Measurements from ENCODE around the gene FXYD3.
"Not testable (repeated sequence)": the region's sequence is repeated elsewhere in the genome, so short reads cannot be mapped to it uniquely, and the experiment has no call there.

Gene FXYD3

DNA sequence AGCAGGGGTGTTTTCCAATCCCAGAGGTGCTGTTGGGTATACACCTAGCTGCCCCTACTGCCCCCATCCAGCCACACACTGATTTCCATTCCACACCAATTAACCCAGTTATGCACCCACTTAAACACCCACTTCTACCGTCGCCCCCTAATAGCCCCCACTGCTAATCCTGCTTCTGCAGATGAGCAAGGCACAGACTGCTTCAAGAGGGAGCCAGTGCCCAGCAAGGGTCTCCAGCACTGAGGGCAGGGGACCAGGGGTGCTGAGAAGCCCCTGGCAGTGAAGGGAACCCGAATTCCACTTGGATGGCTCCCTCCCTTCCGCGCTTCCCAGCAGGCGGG is 28.6 kb downstream of the FXYD3 start:
- FAIRE-seq = no peak

DNA sequence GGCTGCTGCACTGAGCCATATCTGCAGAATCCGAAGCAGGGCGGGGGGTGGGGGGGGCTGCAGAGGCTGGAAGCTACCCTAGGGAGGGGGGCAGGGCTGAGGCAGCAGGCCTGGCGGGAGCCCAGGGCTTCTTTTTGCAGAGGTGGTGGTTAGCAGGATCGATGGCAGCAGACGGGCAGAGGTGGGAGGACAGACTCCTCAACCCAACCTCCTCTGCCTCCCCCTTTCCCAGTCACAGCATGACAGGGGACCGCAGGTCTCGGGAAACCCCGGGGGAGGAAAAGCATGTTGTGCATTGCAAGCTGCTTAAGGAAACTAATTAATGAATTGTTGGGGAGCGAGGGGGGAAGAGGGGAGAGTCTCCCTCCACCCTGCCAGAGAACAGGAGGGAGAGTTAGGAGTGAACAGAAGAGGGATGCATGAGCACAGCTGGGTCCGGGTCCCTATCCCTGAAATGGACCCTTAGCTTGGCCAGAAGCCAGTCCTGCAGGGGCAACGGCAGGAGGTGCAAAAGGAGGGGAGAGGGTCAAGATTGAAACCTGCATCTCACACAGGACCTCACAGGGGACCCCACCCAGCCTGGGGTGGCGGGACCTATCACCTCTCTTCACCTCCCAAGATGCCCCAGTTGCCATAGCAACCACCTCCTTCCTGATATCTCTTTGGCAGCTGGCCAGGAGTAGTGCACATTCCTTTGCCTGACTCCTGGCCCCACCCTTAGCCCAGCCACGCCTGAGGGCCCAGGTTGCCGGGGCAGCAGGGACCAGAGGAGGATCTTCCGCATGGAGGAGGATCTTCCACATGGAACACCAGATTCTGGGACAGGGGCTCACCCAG is 29.2 kb downstream of the FXYD3 start:
- no peak for FAIRE-seq

DNA sequence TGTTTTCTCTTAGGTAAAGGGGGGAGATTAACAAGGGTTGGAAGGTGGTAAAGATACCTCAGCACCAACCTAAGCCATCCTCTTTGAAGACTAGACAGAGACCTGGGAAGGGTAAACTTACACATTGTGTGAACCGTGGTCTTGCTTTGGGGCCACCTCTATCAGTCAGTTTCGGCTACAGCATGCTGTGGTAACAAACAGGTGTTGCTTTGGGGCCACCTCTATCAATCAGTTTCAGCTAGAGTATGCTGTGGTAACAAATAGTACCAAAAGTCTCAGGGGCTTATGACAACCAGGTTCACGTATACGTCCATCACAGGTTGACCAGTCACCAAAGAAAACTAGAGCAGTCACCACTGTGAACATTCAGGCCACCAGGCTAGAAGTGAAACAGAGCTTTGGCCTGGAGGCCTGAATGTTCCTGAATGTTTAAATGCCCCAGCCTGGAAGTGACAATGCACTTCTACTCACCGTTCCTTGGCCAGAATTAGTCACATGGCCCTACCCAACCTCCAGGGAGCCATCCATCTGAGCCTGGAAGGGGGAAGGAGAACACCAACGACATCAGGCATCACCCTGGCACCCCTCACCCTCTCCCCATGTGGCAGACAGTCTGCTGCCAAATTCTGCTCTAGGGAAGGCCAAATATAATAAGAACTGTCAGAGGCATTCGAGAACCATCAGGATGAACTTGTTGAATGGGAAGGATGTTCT is 31.3 kb downstream of the FXYD3 start:
- FAIRE-seq = no peak

DNA sequence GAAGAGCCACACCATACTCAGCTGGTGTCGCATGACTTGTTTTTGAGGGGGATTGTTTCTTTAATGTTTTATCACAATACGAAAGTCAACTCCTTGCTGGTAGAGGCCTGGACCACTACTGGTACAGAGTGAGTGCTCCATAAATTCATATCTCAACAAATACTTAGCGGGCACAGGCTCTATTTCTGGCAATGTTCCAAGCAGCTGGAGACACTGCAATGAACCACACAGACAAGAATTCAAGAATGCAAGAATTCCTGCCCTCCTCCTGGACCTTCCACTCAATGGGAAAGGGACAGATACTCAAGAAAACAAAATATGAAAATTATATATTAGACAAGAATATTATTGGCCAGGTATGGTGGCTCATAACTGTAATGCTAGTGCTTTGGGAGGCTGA is 33.8 kb downstream of the FXYD3 start:
- FAIRE-seq = no peak

DNA sequence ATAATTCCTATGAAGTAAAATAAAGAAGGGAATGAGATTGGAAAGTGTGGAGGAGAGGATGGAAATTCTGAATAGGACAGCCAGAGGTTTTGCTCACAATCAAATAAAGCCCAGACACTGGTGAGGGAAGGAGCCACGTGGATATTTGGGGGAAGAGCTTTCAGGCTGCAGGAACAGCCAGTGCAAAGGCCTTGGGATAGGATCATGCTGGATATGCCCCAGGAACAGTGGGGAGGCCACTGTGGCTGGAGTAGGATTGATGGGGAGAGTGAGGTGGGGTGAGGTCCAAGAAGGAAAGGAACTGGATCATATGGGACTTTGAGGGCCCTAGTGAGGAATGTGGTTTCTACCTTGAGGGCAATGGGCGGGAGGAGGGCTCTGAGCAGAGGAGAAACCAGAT is 34.8 kb downstream of the FXYD3 start:
- no peak for FAIRE-seq

DNA sequence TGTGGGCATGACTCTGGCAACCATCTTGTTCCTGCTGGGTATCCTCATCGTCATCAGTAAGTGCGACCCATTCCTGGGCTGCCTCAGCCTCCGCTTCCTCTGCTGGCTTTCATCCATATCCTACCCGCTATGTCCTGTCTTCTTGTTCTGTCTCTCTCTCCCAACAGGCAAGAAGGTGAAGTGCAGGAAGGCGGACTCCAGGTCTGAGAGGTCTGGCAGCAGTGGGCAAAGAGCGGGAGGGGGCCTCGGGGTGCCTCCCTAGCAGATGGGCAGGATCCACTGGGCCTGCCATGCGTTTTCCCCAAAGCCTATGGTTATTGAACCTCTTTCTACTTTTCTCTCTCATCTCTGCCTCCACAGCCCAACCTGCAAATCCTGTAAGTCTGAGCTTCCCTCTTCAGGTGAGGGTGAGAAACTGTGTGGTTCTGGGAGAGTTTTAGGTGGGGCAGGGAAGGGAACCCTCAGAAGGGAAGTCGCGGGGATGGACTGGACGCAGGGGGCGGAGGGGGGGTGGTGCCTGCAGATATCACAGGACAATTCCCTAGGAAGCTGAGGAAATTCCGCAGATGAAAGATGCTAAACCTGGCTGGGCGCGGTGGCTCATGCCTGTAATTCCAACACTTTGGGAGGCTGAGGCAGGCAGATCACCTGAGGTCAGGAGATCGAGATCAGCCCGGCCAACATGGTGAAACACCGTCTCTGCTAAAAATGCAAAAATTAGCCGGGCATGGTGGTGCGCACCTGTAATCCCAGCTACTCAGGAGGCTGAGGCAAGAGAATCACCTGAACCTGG is 35.8 kb downstream of the FXYD3 start:
- FAIRE-seq = no peak

DNA sequence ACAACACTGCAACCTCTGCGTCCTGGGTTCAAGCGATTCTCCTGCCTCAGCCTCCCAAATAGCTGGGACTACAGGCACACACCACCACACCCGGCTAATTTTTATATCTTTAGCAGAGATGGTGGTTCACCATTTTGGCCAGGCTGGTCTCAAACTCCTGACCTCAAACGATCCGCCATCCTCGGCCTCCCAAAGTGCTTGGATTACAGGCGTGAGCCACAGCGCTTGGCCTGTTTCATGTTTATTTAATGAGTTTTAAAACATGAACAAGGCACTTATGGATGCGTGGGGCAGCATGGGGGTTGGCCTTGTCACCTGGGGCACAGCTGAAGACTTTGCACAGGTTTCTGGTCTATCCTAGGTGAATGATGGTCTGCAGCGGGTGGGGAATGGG is 37.5 kb downstream of the FXYD3 start:
- not testable (repeated sequence) for FAIRE-seq

DNA sequence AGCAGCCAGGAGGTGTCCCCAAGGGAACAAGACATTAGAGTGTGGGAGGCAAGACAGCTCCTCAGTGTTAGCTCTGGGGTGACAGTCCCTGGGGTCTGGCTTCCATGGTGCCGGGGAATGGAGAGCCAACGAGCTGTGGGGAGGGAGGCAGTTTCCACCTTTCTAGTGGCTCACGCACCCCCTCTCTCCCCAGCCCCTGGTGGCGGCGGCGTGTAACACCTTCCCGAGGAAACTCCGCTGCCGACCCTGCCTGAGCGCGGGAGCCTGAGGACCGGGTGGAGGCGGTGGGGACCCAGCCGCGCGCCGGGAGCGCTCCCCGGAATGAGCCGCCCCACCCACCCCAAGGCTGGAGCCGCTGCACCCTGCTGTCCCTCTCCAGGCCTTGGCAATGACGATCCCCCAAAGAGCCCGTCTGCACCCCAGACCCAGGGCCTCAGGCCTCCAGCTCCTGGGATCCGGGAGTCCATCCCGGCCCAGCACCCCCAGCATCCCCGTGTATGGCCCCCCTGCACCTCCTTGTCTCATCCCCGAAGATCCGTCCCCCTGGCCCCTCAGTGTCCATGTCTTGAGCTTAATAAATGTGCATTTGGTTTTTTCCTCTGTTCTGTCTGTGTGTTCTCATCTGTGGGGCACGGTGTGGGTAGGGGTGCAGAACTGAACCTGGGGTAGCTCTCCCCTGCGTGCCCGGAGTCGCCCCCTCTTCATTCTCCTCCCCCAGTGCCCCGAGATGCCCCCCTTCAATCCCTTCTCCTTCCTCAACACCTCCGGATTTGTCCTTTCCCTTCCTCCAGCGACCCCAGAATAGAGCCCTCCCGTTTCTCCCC is 38.3 kb downstream of the FXYD3 start:
- FAIRE-seq = no peak

DNA sequence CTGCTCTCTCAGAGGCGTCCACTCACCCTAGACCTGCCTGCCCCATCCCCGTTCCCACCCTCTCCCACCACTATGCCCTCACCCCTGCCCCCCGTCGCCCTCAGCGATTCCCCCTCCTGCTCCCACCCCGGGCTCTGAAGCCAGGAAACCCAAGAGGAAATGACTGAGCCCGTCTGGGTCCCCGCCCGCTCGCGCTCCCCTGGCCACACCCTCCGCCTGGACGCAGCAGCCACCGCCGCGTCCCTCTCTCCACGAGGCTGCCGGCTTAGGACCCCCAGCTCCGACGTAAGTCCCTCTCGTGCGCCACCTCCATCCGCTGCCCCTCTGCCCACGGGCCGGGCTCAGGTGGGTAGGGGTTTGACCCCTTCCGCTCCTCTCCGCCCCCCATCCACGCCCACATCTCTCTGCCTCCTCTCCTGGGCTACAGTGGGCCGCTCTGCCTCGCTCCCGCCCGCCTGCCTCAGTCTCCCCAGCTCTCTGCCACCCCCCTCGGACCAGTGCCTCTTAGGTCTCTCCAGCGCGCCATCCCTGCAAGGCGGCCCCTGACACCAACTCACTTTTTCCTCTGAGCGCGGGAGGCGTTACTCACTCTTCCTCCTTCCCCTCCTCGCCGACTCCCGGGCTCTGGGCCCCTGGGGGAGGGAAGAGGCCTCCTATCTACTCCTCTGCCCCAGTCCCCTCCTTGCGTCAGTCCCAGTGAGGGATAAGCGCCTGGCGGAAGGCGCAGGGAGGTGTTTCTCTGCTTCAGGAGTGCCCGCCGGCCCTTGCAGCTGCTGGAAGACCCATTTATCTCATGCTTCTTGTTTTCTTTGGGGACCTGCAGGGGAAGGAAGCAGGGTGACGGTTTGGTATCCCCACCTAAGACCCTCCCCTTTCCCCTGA is 39.1 kb downstream of the FXYD3 start, which contains the start of gene FXYD5:
TSS of gene FXYD5 (plus strand) at position 211 of the 882 bp plus-strand sequence. CDS start 816 bp downstream, outside the sequence.
- no peak for FAIRE-seq

DNA sequence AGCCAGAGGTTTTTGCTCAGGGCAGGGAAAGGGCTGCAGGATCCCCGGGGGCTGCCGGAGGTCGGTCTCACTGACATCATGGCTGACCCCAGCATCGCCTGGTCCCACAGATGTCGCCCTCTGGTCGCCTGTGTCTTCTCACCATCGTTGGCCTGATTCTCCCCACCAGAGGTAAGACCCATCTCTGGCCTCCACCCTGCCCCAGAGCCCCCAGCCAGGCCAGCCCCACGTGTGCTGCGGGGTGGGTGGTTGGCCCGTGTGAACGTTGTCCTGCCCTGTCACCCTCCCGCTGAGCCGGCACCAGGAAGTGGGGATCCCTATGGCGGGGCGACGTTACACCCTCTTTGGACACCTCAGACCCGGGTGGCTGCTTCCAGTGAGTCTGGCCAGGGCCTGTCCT is 39.8 kb downstream of the FXYD3 start:
- no peak for FAIRE-seq

DNA sequence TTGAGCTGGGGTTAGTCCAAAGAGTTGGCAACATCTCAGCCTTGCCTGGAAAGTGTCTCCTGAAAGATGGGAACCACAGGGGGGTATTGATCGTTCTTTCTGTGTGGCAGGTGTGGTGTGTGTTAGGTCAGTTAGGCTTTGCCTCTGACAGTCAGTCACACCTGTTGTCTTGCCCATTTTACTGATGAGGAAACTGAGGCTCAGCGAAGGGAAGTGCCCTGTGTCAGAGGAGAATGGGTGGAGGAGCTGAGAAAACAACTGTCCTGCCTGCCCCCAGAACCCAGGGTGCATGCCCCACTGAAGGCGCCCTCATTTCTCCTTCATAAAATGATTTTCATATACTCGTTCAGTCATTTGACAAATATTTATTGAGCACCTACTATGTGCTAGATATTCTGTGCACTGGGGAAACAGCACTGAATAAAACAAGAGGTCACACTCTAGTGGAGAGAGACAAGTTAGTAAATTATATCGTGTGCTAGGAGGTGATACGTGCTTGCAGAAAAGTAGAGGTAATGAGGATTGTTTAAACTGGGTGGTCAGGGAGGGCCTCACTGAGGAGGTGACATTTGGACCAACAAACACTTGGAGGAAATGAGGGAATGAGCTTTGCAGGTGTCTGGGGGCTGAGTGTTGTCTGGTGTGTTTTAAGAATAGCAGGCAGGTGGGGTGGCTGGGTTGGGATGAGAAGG is 40.5 kb downstream of the FXYD3 start:
- no peak for FAIRE-seq

DNA sequence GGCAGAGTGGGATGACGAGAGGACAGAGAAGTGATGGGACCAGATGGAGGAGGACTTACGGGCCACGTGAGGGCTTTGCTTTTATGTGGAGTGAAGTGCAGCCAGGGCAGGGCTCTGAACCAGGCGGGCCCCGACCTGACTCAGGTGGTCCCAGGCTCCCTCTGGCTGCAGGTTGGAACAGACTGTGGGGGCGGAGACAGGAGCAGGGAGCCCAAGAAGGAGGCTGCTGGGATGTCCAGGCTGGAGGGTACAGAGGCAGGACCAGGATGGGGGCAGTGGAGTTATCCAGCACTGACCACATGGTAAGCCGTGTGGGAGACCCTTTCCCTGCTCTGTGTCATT is 41.0 kb downstream of the FXYD3 start:
- FAIRE-seq = no peak

DNA sequence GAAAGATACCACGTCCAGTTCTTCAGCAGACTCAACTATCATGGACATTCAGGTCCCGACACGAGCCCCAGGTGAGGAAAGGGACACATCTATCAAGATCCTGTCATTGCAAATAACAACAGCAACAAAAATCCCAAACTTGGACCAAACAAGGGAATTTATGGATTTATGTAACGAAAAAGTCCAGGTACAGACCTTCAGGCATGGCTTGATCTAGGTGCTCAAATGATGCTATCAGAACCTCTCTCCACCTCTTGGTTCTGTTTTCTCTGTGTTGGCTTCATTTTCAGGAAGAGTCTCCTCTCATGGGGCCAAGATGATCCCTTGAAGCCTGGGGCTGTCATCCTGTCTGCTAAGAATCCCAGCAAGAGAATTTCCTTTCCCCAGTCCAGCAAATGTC is 41.8 kb downstream of the FXYD3 start:
- no peak for FAIRE-seq

DNA sequence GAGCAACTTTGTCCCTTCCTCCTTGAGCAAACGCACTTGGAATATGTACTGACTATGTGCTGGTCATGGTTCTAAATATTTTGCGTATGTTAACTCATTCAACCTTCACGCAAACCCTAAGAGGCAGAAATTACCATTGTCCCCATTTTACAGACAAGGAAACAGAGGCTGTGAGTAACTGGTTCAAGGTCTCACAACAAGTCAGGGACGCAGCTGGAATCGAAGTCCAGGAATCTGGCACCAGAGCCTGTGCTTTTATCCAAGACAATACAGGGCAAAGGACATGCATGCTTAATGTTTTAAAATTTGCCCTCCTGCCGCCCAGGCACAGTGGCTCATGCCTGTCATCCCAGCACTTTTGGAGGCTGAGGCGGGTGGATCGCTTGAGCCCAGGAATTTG is 44.0 kb downstream of the FXYD3 start:
- FAIRE-seq = no peak

DNA sequence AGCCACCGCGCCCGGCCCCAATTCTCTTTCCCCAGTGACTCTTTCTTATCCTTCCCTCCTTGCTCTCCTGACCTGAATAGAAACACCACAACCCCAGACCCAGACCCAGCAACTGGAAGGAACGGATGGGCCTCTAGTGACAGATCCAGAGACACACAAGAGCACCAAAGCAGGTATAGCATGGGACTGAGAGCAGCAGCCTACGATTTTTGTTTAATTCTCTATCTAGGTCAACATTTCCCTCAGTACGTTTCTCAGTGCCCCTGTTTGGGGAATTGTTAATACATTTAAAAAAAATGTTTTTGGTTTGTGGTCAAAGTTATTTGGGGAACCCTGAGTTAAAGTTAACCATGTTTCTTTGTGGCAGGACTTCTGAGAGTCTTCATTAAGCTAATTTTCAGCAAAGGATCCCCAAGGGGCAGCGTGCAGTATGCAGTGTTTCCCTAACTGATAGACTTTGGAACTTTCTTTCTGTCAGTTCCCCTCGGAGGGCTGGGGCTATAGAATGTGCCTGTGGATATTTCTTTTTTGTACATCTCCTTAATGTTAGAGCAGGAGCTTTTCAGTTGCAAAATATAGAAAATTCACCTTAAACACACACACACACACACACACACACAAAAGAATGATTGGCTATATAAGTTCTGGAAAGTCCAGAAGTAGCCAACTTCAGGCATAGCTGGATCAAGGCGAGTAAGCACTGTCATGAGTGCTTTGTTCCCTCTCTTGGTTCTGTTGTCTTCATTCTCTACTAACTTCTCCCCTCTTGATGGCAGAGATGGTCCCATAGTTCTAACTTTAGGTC is 45.2 kb downstream of the FXYD3 start:
- FAIRE-seq = no peak

DNA sequence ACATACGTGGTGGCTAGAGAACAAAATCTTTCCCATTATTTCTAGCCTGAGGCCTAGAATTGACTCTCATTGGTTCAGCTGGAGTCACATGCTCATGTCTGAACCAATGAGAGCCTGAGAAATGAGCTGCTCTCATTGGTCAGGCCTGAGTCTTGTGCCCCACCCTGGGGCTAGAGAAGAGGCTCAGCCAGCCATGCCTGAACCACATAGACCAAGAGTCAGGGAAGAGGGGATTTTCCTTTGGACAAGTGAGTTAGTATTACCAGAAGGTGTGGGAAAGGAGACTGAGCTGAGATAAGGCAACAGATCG is 45.8 kb downstream of the FXYD3 start:
- no peak for FAIRE-seq

DNA sequence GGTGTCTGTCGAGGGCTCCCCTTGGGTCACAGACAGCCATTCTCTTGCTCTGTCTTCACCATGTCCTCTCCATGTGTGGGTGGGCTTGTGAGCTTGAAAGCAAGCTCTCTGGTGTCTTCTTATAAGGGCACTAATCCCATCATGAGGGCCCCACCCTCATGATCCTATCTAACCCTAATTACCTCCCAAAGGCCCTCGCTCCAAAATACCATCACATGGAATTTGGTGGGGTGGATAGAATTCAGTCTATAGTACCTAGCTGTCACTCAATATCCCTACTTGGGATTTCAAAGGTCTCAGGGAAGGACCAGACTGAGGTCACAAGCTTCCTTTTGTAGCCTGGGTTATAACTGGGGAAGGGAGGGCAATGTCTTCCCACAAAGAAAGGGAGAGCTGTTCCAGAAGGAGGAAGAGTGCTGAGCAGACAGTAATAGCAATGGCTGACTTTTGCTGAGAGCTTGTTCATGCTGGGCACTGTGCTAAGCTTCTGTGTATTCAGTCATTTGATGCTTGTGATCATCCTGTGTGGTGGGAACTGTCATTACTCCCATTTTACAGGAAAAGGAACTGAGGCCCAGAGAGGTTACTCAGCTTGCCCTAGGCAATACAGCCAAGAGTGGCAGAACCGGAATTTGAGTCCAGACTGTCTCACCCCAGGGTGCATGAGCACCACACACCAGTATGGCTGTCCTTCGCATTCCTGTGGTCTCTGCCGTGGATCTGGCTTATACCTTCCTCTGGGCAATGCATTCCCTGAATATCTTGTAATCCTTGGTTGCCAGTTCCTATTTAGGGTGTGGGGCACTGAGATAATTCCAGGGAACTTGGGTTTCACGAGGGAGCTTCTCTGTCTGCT is 47.1 kb downstream of the FXYD3 start:
- no peak for FAIRE-seq

DNA sequence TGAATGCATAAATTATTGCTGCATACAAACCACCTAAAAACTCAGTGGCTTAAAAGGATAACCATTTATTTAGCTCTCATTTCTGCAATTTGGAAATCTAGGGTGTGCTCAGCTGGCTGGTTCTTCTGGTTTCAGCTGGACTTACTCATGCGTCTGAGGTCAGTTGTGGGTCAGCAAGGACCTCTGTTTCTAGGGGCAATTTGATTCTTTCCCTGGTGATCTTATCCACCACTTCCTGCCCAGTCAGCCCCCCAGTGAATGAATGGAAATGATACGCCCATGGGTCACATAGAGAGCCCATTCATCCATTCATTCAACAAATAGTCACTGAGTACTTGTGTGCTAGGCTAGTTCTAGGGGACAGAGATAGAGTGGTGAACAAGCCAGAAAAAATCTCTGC is 48.8 kb downstream of the FXYD3 start:
- FAIRE-seq = no peak

Data from G401.6 (cell line).